Gastrocnemius medialis (tissue), 4 donors: ENCODE results near the gene C3orf85.

ENCODE experiments used
- POLR2A ChIP-seq, 2 donors: fragments of 450-650 bp; IDR thresholded peaks; one replicate each; pipeline ENCODE4 v1.6.1; 2017; ENCODE audit warnings: antibody characterized with exemption in 2 of 2, mild to moderate bottlenecking in 2 of 2, moderate library complexity in 2 of 2
- TF ChIP-seq, protein P1 (sequence below), 5 experiments: fragments of 450-650 bp in 3 of 5; fragments of 200-600 bp in 2 of 5; sonication (generic) in 2 of 5; IDR thresholded peaks in 4 of 5; conservative IDR thresholded peaks in 1 of 5; 1 replicate in 4 of 5; 2 replicates in 1 of 5; pipeline ENCODE4 v1.5.1; 2016 to 2019; ENCODE audit warnings: antibody characterized with exemption in 5 of 5, mild to moderate bottlenecking in 3 of 5, moderate library complexity in 3 of 5

DNA sequence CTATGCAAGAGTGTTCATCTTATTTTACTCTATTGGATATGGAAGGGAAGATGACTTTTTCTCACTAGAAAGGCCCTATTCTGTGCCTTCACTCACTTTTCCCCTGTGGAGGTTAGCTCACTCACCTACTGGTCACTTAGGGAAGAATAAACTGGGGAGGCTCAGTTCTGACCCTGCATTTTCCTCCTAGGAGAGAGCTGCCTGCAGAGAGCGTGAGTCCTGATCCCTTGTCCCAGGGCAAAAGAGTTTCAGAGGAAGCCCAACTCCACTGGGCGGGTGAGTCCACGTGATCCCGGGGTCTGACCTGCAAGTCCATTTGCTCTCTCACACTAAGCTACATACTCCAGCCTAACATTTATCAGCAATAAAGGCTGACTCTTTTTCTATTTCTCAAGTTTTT lies 26.9 kb upstream of the C3orf85 start:
- TF ChIP-seq, protein P1, sequence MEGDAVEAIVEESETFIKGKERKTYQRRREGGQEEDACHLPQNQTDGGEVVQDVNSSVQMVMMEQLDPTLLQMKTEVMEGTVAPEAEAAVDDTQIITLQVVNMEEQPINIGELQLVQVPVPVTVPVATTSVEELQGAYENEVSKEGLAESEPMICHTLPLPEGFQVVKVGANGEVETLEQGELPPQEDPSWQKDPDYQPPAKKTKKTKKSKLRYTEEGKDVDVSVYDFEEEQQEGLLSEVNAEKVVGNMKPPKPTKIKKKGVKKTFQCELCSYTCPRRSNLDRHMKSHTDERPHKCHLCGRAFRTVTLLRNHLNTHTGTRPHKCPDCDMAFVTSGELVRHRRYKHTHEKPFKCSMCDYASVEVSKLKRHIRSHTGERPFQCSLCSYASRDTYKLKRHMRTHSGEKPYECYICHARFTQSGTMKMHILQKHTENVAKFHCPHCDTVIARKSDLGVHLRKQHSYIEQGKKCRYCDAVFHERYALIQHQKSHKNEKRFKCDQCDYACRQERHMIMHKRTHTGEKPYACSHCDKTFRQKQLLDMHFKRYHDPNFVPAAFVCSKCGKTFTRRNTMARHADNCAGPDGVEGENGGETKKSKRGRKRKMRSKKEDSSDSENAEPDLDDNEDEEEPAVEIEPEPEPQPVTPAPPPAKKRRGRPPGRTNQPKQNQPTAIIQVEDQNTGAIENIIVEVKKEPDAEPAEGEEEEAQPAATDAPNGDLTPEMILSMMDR (IDR thresholded peaks at IDR 0.05 in 4 of 5, conservative IDR thresholded peaks at IDR 0.05 in 1 of 5) = no peak
- TF ChIP-seq POLR2A (IDR thresholded peaks at IDR 0.05) = no peak
